ENCODE measurements around the gene ASAP3. TPM values are rescaled to one million over a fixed set of nuclear protein-coding genes. Genes with fewer than 3 reads are reported as not detected.

Gene ASAP3
- total RNA-seq, 4 donors from 2014 or later, result 21.3 to 37.7 (median 31.0) TPM

DNA sequence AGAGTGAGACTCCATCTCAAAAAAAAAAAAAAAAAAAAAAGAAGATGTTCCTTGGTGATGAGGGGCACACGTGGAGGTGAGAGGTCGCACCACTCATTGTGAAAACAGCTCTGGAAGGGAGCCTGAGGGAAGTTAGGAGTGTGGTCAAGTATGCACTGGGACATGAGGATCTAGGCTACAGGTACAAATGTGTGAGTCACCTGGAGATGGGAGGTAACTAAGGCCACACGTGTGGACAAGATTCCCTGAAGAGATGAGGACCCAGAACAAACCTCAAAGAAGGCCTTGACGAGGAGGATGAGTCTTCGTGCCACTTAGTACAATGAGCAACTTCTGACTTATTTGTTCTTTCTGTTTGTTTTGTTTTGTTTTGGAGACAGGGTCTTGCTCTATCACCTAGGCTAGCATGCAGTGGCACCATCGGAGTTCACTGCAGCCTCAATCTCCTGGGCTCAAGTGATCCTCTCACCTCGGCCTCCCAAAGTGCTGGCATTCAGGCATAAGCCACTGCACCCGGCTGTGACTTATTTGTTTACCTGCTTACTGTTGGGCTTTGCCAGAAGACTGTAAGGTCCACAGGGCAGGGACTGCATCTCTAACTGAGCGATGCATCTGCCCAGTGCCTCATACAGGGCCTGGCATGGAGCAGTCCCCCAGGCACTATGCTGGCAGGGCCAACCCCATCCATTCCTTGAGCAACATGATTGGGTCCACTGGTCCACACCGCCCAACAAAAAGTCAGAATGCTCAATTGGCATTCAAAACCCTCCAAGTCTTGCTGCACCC is 6.4 kb downstream of the ASAP3 start:
- Histone ChIP-seq H3K4me3 (no peak overlapping the region), H3K27ac (no peak overlapping the region), H3K9me3 (no peaks in the 10 kb centered on the region), H3K27me3 (no peaks in the 10 kb centered on the region), H3K4me1 (peaks cover 0 to 86% (median 24%) of the 10 kb centered on the region in 3 donors), H3K36me3 (no peaks in the 10 kb centered on the region)
- TF ChIP-seq, protein P1, sequence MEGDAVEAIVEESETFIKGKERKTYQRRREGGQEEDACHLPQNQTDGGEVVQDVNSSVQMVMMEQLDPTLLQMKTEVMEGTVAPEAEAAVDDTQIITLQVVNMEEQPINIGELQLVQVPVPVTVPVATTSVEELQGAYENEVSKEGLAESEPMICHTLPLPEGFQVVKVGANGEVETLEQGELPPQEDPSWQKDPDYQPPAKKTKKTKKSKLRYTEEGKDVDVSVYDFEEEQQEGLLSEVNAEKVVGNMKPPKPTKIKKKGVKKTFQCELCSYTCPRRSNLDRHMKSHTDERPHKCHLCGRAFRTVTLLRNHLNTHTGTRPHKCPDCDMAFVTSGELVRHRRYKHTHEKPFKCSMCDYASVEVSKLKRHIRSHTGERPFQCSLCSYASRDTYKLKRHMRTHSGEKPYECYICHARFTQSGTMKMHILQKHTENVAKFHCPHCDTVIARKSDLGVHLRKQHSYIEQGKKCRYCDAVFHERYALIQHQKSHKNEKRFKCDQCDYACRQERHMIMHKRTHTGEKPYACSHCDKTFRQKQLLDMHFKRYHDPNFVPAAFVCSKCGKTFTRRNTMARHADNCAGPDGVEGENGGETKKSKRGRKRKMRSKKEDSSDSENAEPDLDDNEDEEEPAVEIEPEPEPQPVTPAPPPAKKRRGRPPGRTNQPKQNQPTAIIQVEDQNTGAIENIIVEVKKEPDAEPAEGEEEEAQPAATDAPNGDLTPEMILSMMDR (IDR thresholded peaks at IDR 0.05), result no peak
- TF ChIP-seq POLR2A (IDR thresholded peaks at IDR 0.05) (no peak), POLR2AphosphoS5 (IDR thresholded peaks at IDR 0.05) (no peak), EP300 (IDR thresholded peaks at IDR 0.05) (no peak)
- no peak for ATAC-seq
- 84 to 100% methylated on average over 1 to 10 of the region's 10 CpGs for WGBS, 2 donors (ENCODE audit: low coverage in 1 of 2)

DNA sequence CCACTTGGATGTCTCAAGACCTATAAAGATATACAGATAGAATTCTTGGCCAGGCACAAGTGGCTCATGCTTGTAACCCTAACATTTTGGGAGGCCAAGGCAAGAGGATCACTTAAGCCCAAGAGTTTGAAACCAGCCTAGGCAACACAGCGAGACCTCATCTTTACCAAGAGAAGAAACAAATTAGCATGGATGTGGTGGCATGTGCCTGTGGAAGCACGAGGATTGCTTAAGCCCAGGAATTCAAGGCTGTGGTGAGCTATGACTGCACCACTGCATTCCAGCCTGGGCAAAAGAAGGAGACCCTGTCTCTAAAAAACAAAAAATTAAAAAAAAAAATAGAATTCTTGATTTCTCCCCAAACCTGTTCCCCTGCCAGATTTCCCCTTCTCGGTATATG is 8.3 kb downstream of the ASAP3 start:
- peaks cover 0 to 85% (median 19%) of the 10 kb centered on the region in 3 donors for H3K4me1 ChIP-seq
- WGBS, 2 donors (ENCODE audit: low coverage in 1 of 2), result 86 to 94% methylated on average over 2 to 3 of the region's 3 CpGs

DNA sequence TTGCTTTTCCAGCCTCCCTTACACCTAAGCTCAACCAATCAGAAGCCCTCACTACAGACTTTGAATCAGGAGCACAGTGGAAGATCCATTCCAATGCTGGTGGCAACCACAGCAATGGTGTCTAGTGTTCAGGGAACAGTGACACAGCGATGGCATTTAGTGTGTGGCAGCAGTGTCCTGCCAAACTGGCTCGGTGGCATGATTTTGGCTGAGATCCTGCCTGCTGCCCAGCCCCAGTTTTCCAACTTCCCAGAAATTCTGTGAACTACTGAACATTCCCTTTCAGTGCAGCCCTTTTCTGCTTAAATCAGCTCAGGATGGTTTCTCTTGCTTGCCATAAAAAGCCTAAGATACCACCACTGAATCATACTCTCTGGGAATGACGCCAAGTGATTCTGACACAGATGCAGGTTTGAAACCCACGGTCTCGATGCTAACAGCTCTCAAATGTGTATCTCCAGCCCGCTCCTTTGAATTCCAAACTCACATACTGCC is 8.8 kb downstream of the ASAP3 start:
- Histone ChIP-seq H3K4me1 (peaks cover 0 to 85% (median 24%) of the 10 kb centered on the region in 3 donors), H3K27me3 (no peaks in the 10 kb centered on the region), H3K36me3 (no peaks in the 10 kb centered on the region), H3K27ac (peak overlapping the region in 3 of 4 donors; percentile 1 to 35 (median 35)), H3K9me3 (no peaks in the 10 kb centered on the region), H3K4me3 (no peak overlapping the region)
- TF ChIP-seq POLR2A (IDR thresholded peaks at IDR 0.05), result no peak
- no peak for TF ChIP-seq EP300 (IDR thresholded peaks at IDR 0.05)
- TF ChIP-seq, protein P1 (IDR thresholded peaks at IDR 0.05), result no peak
- TF ChIP-seq POLR2AphosphoS5 (IDR thresholded peaks at IDR 0.05), result no peak
- no peak for ATAC-seq
- 49 to 57% methylated on average over 3 to 5 of the region's 6 CpGs for whole genome bisulfite sequencing, 2 donors (ENCODE audit: low coverage in 1 of 2)

More for the DNA sequence above, 8.3 kb downstream of the ASAP3 start:
- H3K9me3 ChIP-seq, result no peaks in the 10 kb centered on the region
- H3K27ac ChIP-seq, result peak overlapping the region in 2 of 4 donors; percentile 1 to 35
- no peaks in the 10 kb centered on the region for H3K36me3 ChIP-seq
- no peak overlapping the region for H3K4me3 ChIP-seq
- H3K27me3 ChIP-seq, result no peaks in the 10 kb centered on the region
- no peak for ATAC-seq
- no peak for TF ChIP-seq EP300 (IDR thresholded peaks at IDR 0.05)
- TF ChIP-seq POLR2A (IDR thresholded peaks at IDR 0.05), result no peak
- no peak for TF ChIP-seq POLR2AphosphoS5 (IDR thresholded peaks at IDR 0.05)
- TF ChIP-seq, protein P1 (IDR thresholded peaks at IDR 0.05), result no peak

DNA sequence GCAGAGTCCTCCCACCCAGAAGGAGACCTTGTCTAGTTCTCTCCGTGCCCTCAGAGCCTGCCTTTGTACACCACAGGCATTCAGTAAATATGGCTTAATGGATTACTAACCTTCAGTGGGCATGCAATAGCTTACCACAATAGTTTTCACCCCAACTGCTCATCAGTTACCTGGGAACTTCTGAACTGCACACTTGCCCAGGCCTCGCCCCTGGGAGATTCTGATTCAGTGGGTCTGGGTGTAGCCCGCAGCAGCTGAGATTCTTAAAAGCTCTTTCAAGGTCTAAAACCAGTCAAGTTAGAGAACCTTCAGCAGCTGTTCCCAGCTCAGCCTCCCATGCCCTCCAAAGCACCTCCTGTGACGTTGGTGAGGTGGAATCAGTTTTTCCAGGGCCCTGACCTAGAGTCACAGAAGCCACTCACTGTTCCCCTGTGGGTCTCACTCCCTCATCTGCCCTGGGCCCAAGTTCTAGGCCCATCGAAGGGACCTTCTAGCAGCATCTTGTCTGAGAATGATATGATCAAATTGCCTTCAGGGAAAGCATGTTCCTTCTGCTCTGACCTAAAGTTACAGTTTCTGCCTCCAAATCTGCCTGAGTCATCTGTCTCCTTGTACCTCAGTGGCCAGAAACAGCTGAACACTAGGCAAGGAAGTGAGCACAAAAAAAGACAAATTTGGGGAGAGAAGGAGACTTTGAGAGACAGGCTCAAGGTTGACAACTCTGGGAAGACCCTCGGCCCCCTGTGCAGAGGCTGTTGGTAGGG is 10.8 kb downstream of the ASAP3 start:
- H3K27ac ChIP-seq, result peak overlapping the region in 3 of 4 donors; percentile 32 to 54 (median 51)
- 62 to 80% methylated on average over 4 to 5 of the region's 6 CpGs for WGBS, 2 donors (ENCODE audit: low coverage in 1 of 2)
- H3K27me3 ChIP-seq, result no peaks in the 10 kb centered on the region
- no peaks in the 10 kb centered on the region for H3K9me3 ChIP-seq
- H3K4me3 ChIP-seq, result no peak overlapping the region
- peaks cover 0 to 82% (median 26%) of the 10 kb centered on the region in 3 donors for H3K4me1 ChIP-seq
- TF ChIP-seq POLR2A (IDR thresholded peaks at IDR 0.05) (no peak), EP300 (IDR thresholded peaks at IDR 0.05) (no peak), POLR2AphosphoS5 (IDR thresholded peaks at IDR 0.05) (no peak)
- TF ChIP-seq, protein P1 (IDR thresholded peaks at IDR 0.05), result no peak
- no peak for ATAC-seq
- no peaks in the 10 kb centered on the region for H3K36me3 ChIP-seq

All from gastroesophageal sphincter (tissue), 4 donors.